ENCODE results near the gene ZNF804B.

The ZNF804B gene

DNA sequence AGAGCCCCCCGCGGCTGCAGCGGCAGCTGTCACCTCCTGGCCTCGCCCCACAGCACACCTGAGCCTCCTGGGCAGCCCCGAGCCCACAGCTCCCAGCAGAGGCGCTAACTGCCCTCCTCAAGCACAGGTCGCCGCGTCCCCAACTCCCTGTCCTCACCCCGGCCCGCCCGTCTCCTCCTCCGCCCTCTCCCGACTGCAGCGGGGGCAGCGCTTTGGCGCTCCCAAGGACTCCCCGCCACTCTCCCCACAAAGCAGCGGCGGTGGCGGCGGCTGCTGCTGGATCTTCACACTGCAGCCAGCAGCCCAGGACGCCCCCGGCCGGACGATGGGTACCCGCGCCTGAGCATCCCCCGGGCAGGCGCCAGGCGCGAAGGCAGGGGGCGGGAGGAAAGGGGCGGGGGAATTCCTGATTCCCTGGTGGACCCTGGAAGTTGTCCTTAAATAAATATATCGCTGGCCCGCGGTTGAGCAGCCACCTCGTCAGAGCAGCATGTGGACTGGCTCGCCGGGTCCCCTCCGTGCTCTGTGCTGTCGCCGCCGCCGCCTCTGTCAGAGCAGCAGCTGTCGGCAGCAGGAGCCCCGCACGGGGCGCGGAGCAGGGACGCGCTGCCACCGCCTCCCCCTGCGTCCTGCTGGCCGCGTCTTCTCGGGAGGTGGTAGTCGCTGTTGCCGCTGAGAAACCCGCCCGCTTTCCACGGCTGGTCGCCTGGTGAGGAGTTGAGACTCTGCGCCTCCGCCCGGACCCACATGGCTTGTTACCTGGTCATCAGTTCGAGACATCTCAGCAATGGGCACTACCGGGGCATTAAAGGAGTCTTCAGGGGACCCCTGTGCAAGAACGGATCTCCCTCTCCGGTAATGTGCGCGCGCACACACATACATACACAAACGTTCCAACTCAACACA, at the start of gene ZNF804B:
Gene ZNF804B, plus strand, starts transcription at position 471 of the 906 bp plus-strand sequence. Its CDS starts 277 bp downstream, at position 748.
- no peaks in the 10 kb centered on the region for H3K36me3 ChIP-seq (ENCODE audit: control insufficient read depth, insufficient read depth, low read length)
- H3K4me3 ChIP-seq (ENCODE audit: low read depth, low read length) = peak within 1 kb of the TSS; percentile 60
- H3K4me1 ChIP-seq (ENCODE audit: control insufficient read depth, insufficient read depth, low read length) = peaks cover 3% of the 10 kb centered on the region
- H3K9me3 ChIP-seq (ENCODE audit: control insufficient read depth, insufficient read depth, low read length) = no peaks in the 10 kb centered on the region
- H3K27me3 ChIP-seq (ENCODE audit: control insufficient read depth, insufficient read depth, low read length) = peaks cover 38% of the 10 kb centered on the region
- no peak within 1 kb of the TSS for H3K9ac ChIP-seq (ENCODE audit: low read depth, low read length)

DNA sequence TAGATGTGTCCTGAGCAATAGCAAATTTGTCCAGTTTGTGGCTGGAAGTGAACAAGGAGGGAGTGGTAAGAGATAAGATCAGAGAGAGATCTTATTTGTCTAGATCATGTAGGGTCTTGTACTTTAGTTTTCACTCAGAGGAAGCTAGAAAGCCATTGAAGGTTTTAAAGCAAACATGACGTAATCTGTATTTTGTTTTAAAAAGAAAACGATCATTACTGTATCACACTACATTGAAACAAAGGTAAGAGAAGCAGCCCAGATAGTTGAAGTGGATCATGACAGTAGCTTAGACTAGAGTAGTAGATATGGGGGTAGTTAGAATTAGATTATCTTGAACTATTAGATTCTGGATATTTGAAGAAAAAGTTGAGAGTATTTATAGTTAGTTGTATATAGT, 23.6 kb upstream of the ZNF804B start:
- Histone ChIP-seq H3K27me3 (ENCODE audit: control insufficient read depth, insufficient read depth, low read length) (no peaks in the 10 kb centered on the region), H3K9me3 (ENCODE audit: control insufficient read depth, insufficient read depth, low read length) (no peaks in the 10 kb centered on the region), H3K36me3 (ENCODE audit: control insufficient read depth, insufficient read depth, low read length) (no peaks in the 10 kb centered on the region), H3K4me1 (ENCODE audit: control insufficient read depth, insufficient read depth, low read length) (no peaks in the 10 kb centered on the region), H3K4me3 (ENCODE audit: low read depth, low read length) (no peak overlapping the region), H3K9ac (ENCODE audit: low read depth, low read length) (no peak overlapping the region)

DNA sequence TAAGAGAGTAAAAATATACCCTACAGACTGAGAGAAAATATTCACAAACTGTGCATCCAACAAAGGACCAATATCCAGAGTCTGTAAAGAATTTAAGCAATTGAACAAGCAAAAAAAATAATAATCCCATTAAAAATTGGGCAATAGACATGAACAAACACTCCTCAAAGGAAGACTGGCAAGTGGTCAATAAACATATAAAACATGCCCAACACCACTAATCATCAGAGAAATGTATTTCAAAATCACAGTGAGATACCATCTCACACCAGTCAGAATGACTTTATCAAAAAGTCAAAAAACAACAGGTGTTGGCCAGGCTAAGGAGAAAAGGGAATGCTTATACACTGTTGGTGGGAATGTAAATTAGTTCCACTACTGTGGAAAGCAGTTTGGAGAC, 21.9 kb upstream of the ZNF804B start:
- no peaks in the 10 kb centered on the region for H3K36me3 ChIP-seq (ENCODE audit: control insufficient read depth, insufficient read depth, low read length)

DNA sequence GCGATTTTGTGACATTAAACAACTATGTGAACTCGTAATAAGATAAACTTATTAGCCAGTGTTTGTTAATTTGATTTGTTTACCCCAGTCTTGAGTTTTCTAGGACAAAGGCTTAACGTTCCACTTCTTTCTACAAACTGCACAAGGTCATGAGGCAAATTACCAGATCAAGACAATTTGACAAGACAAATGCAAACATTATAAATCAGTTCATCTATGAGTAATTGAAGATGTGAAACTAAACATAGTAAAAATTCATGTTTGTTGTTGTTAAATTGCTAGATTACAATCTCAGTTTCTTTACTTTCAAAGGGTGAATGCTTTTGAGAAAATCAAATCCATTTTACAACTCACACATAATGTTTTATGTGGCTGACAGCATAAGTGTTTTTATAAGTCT, 13.4 kb upstream of the ZNF804B start:
- Histone ChIP-seq H3K36me3 (ENCODE audit: control insufficient read depth, insufficient read depth, low read length) (no peaks in the 10 kb centered on the region), H3K4me3 (ENCODE audit: low read depth, low read length) (no peak overlapping the region), H3K9me3 (ENCODE audit: control insufficient read depth, insufficient read depth, low read length) (no peaks in the 10 kb centered on the region), H3K4me1 (ENCODE audit: control insufficient read depth, insufficient read depth, low read length) (no peaks in the 10 kb centered on the region), H3K27me3 (ENCODE audit: control insufficient read depth, insufficient read depth, low read length) (no peaks in the 10 kb centered on the region), H3K9ac (ENCODE audit: low read depth, low read length) (no peak overlapping the region)

More for the DNA sequence above, 21.9 kb upstream of the ZNF804B start:
- Histone ChIP-seq H3K4me1 (ENCODE audit: control insufficient read depth, insufficient read depth, low read length) (no peaks in the 10 kb centered on the region), H3K4me3 (ENCODE audit: low read depth, low read length) (no peak overlapping the region), H3K27me3 (ENCODE audit: control insufficient read depth, insufficient read depth, low read length) (no peaks in the 10 kb centered on the region), H3K9me3 (ENCODE audit: control insufficient read depth, insufficient read depth, low read length) (no peaks in the 10 kb centered on the region), H3K9ac (ENCODE audit: low read depth, low read length) (no peak overlapping the region)

DNA sequence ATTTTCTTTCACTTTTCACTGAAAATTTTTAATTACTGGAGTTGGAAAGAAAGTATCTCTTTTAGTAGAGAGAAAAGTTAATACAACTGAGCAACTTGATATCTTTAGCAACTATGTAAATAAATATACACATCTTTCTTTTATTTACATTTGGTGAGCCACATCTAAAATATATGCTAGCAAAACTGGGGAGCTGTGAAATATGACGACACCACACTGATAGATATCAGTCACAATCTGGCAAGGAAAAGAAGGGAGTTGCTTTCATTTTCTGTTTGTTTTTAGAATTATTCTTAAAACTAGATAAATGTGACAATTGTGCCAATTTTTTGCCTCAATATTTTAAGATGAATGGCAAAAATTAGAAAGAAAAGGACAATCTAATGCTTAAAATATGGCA, 2.7 kb upstream of the ZNF804B start:
- Histone ChIP-seq H3K9me3 (ENCODE audit: control insufficient read depth, insufficient read depth, low read length) (no peaks in the 10 kb centered on the region), H3K9ac (ENCODE audit: low read depth, low read length) (no peak overlapping the region), H3K27me3 (ENCODE audit: control insufficient read depth, insufficient read depth, low read length) (peaks cover 38% of the 10 kb centered on the region), H3K4me3 (ENCODE audit: low read depth, low read length) (no peak overlapping the region), H3K36me3 (ENCODE audit: control insufficient read depth, insufficient read depth, low read length) (no peaks in the 10 kb centered on the region), H3K4me1 (ENCODE audit: control insufficient read depth, insufficient read depth, low read length) (peaks cover 3% of the 10 kb centered on the region)

DNA sequence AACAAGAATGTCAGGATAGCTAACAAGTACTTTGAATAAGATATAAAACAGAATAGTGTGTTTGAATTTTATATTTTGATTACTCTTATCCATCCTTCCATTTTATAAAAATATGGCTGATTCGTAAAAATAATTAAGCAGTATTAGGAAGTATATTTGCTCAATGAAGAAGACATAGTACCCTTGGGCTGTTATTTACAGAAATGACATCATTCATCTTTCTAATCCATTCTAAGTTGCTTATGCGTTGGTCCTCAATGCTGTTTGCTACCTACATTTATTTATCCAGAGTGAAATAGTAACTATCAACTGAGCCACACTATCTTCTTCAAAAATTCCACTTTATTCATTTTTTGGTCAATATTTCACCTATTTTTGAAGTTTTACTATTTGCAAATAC, 2.1 kb upstream of the ZNF804B start:
- Histone ChIP-seq H3K4me1 (ENCODE audit: control insufficient read depth, insufficient read depth, low read length) (peaks cover 3% of the 10 kb centered on the region), H3K27me3 (ENCODE audit: control insufficient read depth, insufficient read depth, low read length) (peaks cover 38% of the 10 kb centered on the region), H3K4me3 (ENCODE audit: low read depth, low read length) (no peak overlapping the region), H3K9ac (ENCODE audit: low read depth, low read length) (no peak overlapping the region), H3K9me3 (ENCODE audit: control insufficient read depth, insufficient read depth, low read length) (no peaks in the 10 kb centered on the region), H3K36me3 (ENCODE audit: control insufficient read depth, insufficient read depth, low read length) (no peaks in the 10 kb centered on the region)

DNA sequence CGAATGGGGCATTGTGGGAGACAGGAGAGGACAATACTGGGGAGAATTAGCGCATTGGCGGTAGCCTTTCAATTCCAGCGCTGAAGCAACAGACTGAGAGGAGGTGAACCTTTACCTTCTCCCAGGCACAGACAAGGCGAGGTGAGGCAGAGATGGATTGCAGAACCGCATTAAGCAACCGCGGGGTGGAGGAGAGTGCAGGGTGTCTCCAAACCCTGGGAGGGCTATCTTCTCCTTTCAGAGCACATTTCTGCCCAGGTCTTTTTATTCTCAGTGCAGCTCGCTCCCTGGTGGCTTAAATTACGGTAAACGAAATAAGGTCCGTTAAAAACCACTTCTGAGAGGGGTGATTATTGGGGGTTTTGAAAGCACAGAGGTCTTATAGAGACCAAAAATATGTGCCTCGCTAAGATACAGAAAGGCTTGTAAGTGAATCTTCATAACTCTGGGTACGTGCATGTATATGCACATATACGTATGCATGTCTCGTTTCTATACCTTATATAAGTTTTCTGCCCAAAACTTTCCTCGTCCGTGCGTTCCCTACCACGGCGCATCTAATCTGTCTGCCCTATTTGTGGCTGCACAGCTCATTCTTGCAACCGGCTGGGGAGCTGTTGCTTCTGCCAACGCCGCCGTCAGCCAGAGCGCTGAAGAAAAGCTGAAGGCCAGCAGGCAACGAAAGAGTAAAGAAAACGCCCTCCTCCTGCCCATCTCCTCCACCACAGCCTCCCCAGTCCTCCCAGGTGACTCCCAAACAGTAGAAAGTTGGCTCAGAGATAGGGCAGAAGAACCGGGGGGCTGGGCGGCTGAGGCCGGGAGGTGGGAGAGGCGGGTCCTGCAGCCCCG, 895 bp upstream of the ZNF804B start:
- Histone ChIP-seq H3K4me1 (ENCODE audit: control insufficient read depth, insufficient read depth, low read length) (peaks cover 3% of the 10 kb centered on the region), H3K36me3 (ENCODE audit: control insufficient read depth, insufficient read depth, low read length) (no peaks in the 10 kb centered on the region), H3K9ac (ENCODE audit: low read depth, low read length) (no peak overlapping the region), H3K27me3 (ENCODE audit: control insufficient read depth, insufficient read depth, low read length) (peaks cover 38% of the 10 kb centered on the region), H3K9me3 (ENCODE audit: control insufficient read depth, insufficient read depth, low read length) (no peaks in the 10 kb centered on the region), H3K4me3 (ENCODE audit: low read depth, low read length) (peak overlapping the region; percentile 60)

DNA sequence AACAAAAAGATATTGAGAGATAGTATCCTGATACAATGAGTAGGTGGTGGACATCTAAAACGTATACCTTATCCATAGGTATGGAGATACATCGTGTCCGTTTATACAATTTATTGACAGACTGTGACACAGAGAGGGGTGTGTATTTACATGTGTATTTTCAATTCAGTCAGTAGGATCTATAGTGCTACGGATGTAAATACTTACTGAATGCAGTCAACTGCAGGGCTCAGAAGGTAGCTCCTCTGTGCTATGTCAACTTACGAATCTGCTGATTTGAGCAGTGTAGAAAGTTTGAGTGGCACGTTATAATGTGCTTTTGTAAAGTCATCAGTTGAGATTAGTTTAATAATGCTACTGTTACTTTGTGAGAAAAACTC, 626 bp downstream of the ZNF804B start:
- Histone ChIP-seq H3K9ac (ENCODE audit: low read depth, low read length) (no peak overlapping the region), H3K27me3 (ENCODE audit: control insufficient read depth, insufficient read depth, low read length) (peaks cover 38% of the 10 kb centered on the region), H3K4me1 (ENCODE audit: control insufficient read depth, insufficient read depth, low read length) (peaks cover 3% of the 10 kb centered on the region), H3K36me3 (ENCODE audit: control insufficient read depth, insufficient read depth, low read length) (no peaks in the 10 kb centered on the region), H3K9me3 (ENCODE audit: control insufficient read depth, insufficient read depth, low read length) (no peaks in the 10 kb centered on the region), H3K4me3 (ENCODE audit: low read depth, low read length) (peak overlapping the region; percentile 60)

DNA sequence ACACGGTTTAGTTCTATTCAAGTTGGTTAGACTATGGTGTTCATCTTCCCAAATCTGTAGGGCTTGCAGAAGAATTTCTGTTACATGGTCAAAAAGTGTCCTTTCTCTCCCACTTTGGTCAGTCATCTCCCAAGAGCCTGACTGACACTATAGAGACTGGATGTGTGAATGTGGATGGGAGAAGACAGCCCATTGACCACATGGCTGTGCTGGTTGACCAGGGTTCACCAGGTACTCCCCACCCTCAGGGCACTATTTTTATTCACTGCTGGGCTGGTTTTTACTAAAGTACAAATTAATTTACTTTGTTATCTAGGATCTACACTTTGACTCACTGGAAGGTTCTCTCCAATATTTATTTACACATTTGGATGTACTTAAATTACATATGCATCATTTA, 2.3 kb downstream of the ZNF804B start:
- Histone ChIP-seq H3K9me3 (ENCODE audit: control insufficient read depth, insufficient read depth, low read length) (no peaks in the 10 kb centered on the region), H3K27me3 (ENCODE audit: control insufficient read depth, insufficient read depth, low read length) (peaks cover 38% of the 10 kb centered on the region), H3K4me1 (ENCODE audit: control insufficient read depth, insufficient read depth, low read length) (peaks cover 3% of the 10 kb centered on the region), H3K4me3 (ENCODE audit: low read depth, low read length) (no peak overlapping the region), H3K9ac (ENCODE audit: low read depth, low read length) (no peak overlapping the region), H3K36me3 (ENCODE audit: control insufficient read depth, insufficient read depth, low read length) (no peaks in the 10 kb centered on the region)

DNA sequence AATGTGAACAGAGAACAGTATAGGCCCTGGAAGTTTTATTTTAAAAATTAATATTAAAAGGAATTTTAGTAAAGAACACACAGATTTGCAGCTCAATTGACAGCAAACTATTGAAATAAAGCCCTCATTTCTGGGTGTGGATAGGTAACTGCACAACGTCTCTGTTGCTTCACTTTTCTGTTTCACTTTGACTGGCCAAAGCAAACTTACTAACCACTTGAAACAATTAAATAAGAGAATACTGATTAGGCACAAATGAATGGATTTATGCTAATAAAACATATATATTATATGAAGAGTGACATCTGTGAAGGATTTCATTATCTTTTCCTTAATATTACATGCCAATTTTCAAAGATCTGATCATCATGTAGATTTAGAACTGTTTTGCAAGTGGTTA, 11.9 kb downstream of the ZNF804B start:
- Histone ChIP-seq H3K4me3 (ENCODE audit: low read depth, low read length) (no peak overlapping the region), H3K27me3 (ENCODE audit: control insufficient read depth, insufficient read depth, low read length) (no peaks in the 10 kb centered on the region), H3K9me3 (ENCODE audit: control insufficient read depth, insufficient read depth, low read length) (no peaks in the 10 kb centered on the region), H3K4me1 (ENCODE audit: control insufficient read depth, insufficient read depth, low read length) (no peaks in the 10 kb centered on the region), H3K9ac (ENCODE audit: low read depth, low read length) (no peak overlapping the region), H3K36me3 (ENCODE audit: control insufficient read depth, insufficient read depth, low read length) (no peaks in the 10 kb centered on the region)

DNA sequence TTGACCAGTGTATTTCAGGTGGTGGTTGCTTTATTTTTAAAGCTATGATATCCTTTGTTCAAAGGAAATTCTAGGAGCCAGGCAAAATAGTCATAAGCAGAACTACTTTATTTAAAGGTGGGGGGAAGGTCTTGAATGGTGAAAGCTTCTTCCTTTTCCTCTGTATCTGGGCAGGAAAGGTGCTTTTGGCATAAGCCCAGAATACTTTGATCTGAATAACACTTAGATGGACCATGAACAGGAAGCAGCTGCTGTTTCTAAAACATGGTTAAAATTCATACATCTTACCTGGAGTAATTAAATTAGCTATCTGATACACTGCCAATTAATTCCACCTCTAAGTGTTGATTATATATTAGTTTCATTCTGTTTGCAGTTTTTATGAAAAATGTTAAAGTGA, 13.3 kb downstream of the ZNF804B start:
- no peaks in the 10 kb centered on the region for H3K27me3 ChIP-seq (ENCODE audit: control insufficient read depth, insufficient read depth, low read length)
- H3K36me3 ChIP-seq (ENCODE audit: control insufficient read depth, insufficient read depth, low read length) = no peaks in the 10 kb centered on the region
- H3K9me3 ChIP-seq (ENCODE audit: control insufficient read depth, insufficient read depth, low read length) = no peaks in the 10 kb centered on the region
- H3K4me3 ChIP-seq (ENCODE audit: low read depth, low read length) = no peak overlapping the region
- H3K9ac ChIP-seq (ENCODE audit: low read depth, low read length) = no peak overlapping the region
- no peaks in the 10 kb centered on the region for H3K4me1 ChIP-seq (ENCODE audit: control insufficient read depth, insufficient read depth, low read length)

DNA sequence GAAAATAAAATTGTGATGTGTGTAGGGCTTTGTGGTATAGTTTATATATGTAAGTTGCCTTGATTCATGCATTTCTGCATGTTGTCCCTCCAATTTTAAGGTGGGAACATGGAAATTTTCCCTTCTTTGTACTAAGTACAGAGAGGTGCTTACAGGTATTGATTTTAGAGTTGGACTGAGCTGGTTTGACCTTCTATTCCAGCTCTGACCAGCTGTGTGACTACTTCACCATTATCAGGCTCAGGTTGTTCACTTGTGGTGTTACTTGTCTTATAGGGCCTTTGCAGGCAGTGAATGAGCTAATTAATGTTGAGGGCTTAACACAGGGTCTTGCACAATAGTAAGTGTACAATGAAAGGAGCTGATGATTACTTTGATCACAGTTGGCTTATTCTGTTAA, 16.3 kb downstream of the ZNF804B start:
- no peak overlapping the region for H3K4me3 ChIP-seq (ENCODE audit: low read depth, low read length)
- H3K4me1 ChIP-seq (ENCODE audit: control insufficient read depth, insufficient read depth, low read length) = no peaks in the 10 kb centered on the region
- H3K9ac ChIP-seq (ENCODE audit: low read depth, low read length) = no peak overlapping the region
- no peaks in the 10 kb centered on the region for H3K9me3 ChIP-seq (ENCODE audit: control insufficient read depth, insufficient read depth, low read length)
- no peaks in the 10 kb centered on the region for H3K36me3 ChIP-seq (ENCODE audit: control insufficient read depth, insufficient read depth, low read length)
- no peaks in the 10 kb centered on the region for H3K27me3 ChIP-seq (ENCODE audit: control insufficient read depth, insufficient read depth, low read length)
